Testis (tissue), 3 donors: Measurements from ENCODE around the gene PRR18. TPM values are rescaled to one million over a fixed set of nuclear protein-coding genes. Genes with fewer than 3 reads are reported as not detected.

Source experiments
- DNase-seq: peaks from one replicate; pipeline ENCODE4 v3.0.0-alpha.2; 2019
- H3K27ac ChIP-seq, 2 donors: fragments of 200-600 bp; sonication (generic); one replicate each; pipeline ENCODE4 v1.5.1; 2019
- H3K27me3 ChIP-seq: fragments of 200-600 bp; sonication (generic); one replicate; pipeline ENCODE4 v1.5.1; 2019
- H3K36me3 ChIP-seq: fragments of 200-600 bp; sonication (generic); one replicate; pipeline ENCODE4 v1.5.1; 2017; ENCODE audit warnings: low read depth; ENCODE audit errors: missing control alignments
- H3K4me1 ChIP-seq: fragments of 200-600 bp; sonication (generic); one replicate; pipeline ENCODE4 v1.5.1; 2019
- H3K4me3 ChIP-seq, 2 donors: fragments of 200-600 bp; sonication (generic); one replicate each; pipeline ENCODE4 v1.5.1; 2017 to 2019
- H3K9me3 ChIP-seq: fragments of 200-600 bp; sonication (generic); one replicate; pipeline ENCODE4 v1.5.1; 2017
- CTCF ChIP-seq, 3 experiments: fragments of 450-650 bp in 2 of 3; fragments of 200-600 bp in 1 of 3; sonication (generic) in 1 of 3; IDR thresholded peaks; one replicate each; pipeline ENCODE4 v1.5.1; 2016 to 2019; ENCODE audit warnings: antibody characterized with exemption in 3 of 3, mild to moderate bottlenecking in 2 of 3, moderate library complexity in 1 of 3
- POLR2A ChIP-seq: fragments of 450-650 bp; IDR thresholded peaks from one replicate; pipeline ENCODE4 v1.6.1; 2017; ENCODE audit warnings: antibody characterized with exemption, mild to moderate bottlenecking, moderate library complexity
- WGBS, 2 donors: methylation state at CpG; one replicate each; pipeline ENCODE4 v1.1.5; 2018; 5-methylcytosine and 5-hydroxymethylcytosine counted together
- intact Hi-C: fragments of 100-400 bp; cut with DNase I; formaldehyde crosslinking; loops from one replicate; pipeline ENCODE4 v1.15.1; 2023; ENCODE audit warnings: low total_unique reads
- polyA plus RNA-seq: library from polyadenylated mRNA; stranded (reverse); fragments of 350-450 nt; fragmentation: Illumina TruSeq; extraction: RNeasy Lipid Tissue Mini Kit (QIAGEN cat#74804); gene quantifications from one replicate; pipeline ENCODE4 v1.2.3, GENCODE V29; 2014; ENCODE audit warnings: low read depth, low replicate concordance; ENCODE audit not compliant: insufficient read depth
- total RNA-seq, 2 donors: library from RNA; depleted of rRNA; stranded (reverse); fragments of >200 nt; gene quantifications; one replicate each; pipeline ENCODE4 v1.2.3, GENCODE V29; 2016

The PRR18 gene
- total and polyA plus RNA-seq, 3 donors from 2014 or later: 0.16 to 0.62 (median 0.39) TPM

- Histone ChIP-seq H3K36me3 (no peaks in the 10 kb centered on the region), H3K27ac (no peak overlapping the region)
- no peak for TF ChIP-seq POLR2A
- no peak for TF ChIP-seq CTCF (IDR thresholded peaks at IDR 0.05)
Observed at GRCh38 chr6:166325383-166326042, 17.3 kb upstream of the PRR18 start.

GRCh38 chr6:166323395-166323794, 15.2 kb upstream of the PRR18 start:
- Histone ChIP-seq H3K4me3 (no peak overlapping the region), H3K27me3 (no peaks in the 10 kb centered on the region), H3K27ac (no peak overlapping the region), H3K36me3 (no peaks in the 10 kb centered on the region), H3K4me1 (no peaks in the 10 kb centered on the region), H3K9me3 (no peaks in the 10 kb centered on the region)
- WGBS, 2 donors: 86 to 87% methylated on average over 5 of the region's 5 CpGs
- no peak for TF ChIP-seq POLR2A
- no peak for DNase-seq
- intact Hi-C loops: no loop called here

More at GRCh38 chr6:166325383-166326042, 17.3 kb upstream of the PRR18 start:
- Histone ChIP-seq H3K9me3 (no peaks in the 10 kb centered on the region), H3K4me3 (no peak overlapping the region), H3K4me1 (no peaks in the 10 kb centered on the region), H3K27me3 (no peaks in the 10 kb centered on the region)
- DNase-seq: no peak
- WGBS, 2 donors: 77 to 78% methylated on average over 6 of the region's 6 CpGs
- intact Hi-C loops: no loop called here

- 73 to 83% methylated on average over 18 of the region's 18 CpGs for WGBS, 2 donors
- no peaks in the 10 kb centered on the region for H3K4me1 ChIP-seq
- DNase-seq: no peak
- no peaks in the 10 kb centered on the region for H3K9me3 ChIP-seq
- H3K36me3 ChIP-seq: no peaks in the 10 kb centered on the region
- H3K27ac ChIP-seq: no peak overlapping the region
- intact Hi-C loops: no loop called here
- H3K27me3 ChIP-seq: no peaks in the 10 kb centered on the region
- TF ChIP-seq POLR2A (no peak), CTCF (IDR thresholded peaks at IDR 0.05) (no peak)
- H3K4me3 ChIP-seq: no peak overlapping the region
Observed at GRCh38 chr6:166318649-166319600, 10.7 kb upstream of the PRR18 start.

- intact Hi-C loops: no loop called here
- 79 to 82% methylated on average over 14 of the region's 14 CpGs for WGBS, 2 donors
- TF ChIP-seq CTCF (IDR thresholded peaks at IDR 0.05) (no peak), POLR2A (no peak)
Observed at GRCh38 chr6:166318227-166318626, 10.0 kb upstream of the PRR18 start.

More at GRCh38 chr6:166318227-166318626, 10.0 kb upstream of the PRR18 start:
- Histone ChIP-seq H3K9me3 (no peaks in the 10 kb centered on the region), H3K27ac (no peak overlapping the region), H3K27me3 (no peaks in the 10 kb centered on the region), H3K4me1 (no peaks in the 10 kb centered on the region), H3K36me3 (no peaks in the 10 kb centered on the region), H3K4me3 (no peak overlapping the region)
- DNase-seq: no peak
